ENCODE results near the gene PLEKHG4B.
"Not testable (repeated sequence)": the region's sequence is repeated elsewhere in the genome, so short reads cannot be mapped to it uniquely, and the experiment has no call there.

PLEKHG4B gene

GRCh38 chr5:93221-93980, 1.4 kb downstream of the PLEKHG4B start:
- no peak for DNase-seq (ENCODE audit: low read depth, low spot score)

GRCh38 chr5:94113-94892, 2.3 kb downstream of the PLEKHG4B start:
- DNase-seq (ENCODE audit: low read depth, low spot score): no peak

DNA sequence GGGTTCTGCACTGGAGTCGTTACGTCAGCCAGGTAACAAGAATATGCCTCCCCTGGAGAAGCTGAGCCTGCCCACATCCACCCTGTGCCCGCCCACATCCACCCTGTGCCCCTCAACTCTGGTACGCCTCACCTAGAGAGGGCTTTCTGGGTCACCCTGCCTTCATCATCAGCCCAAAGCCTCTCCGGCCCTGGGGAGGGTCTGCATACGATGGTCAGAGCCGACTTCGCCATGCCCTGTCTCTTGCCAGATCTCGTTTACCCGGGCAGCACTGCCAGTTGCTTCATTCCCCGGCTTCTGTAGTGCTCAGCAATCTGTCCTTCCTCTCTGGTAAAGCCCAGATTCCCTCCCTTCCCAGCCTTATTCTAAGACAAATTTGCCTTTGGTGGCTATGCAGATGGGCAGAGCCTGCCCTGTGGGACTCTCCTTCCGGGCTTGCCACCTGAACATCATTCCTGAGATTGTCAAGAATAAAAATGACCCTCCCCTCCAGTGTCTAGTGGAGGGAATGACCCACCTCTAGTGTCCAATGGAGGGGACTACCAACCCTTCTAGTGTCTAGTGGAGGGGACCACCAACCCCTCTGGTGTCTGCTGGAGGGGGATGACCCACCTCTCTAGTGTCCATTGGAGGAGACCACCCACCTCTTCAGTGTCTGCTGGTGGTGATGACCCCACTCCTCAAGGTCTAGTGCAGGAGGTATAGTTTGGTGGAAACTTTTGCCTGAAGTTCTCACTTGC, 3.4 kb downstream of the PLEKHG4B start:
- DNase-seq (ENCODE audit: low read depth, low spot score): no peak

GRCh38 chr5:96976-97660, 5.2 kb downstream of the PLEKHG4B start:
- DNase-seq (ENCODE audit: low read depth, low spot score): no peak

- no peak for DNase-seq (ENCODE audit: low read depth, low spot score)
Observed at GRCh38 chr5:99815-100214, 7.8 kb downstream of the PLEKHG4B start.

DNA sequence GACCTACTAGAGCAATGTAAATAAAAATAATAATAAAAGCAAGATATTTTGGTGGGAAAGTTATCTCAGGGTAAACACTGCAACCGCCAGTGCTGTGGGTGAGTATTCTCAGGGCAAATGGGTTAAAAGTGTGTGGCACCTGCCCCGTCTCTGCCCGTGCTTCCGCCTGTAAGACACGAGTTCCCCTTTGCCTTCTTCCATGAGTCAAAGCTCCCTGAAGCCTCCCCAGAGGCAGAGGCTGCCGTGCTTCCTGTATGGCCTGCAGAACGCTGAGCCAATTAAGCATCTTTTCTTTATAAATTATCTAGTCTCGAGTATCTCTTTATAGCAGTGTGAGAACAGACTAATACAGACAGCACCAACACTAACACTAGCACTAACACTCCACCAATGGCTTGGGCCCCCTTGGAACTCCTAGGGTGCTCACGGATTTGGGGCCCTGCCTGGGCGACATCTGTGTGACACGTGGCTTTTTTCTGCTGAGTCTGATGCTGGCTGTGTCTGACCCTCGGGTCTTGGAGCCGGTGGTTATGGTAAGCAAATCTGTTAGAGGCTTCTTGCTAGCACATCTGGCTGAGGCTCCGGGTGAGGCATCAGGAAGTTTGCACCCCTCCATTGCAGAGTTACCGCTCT, 10.6 kb downstream of the PLEKHG4B start:
- DNase-seq (ENCODE audit: low read depth, low spot score): no peak

- not testable (repeated sequence) for DNase-seq (ENCODE audit: low read depth, low spot score)
Observed at GRCh38 chr5:104106-104505, 12.1 kb downstream of the PLEKHG4B start.

GRCh38 chr5:104778-105296, 12.9 kb downstream of the PLEKHG4B start:
- no peak for DNase-seq (ENCODE audit: low read depth, low spot score)

DNA sequence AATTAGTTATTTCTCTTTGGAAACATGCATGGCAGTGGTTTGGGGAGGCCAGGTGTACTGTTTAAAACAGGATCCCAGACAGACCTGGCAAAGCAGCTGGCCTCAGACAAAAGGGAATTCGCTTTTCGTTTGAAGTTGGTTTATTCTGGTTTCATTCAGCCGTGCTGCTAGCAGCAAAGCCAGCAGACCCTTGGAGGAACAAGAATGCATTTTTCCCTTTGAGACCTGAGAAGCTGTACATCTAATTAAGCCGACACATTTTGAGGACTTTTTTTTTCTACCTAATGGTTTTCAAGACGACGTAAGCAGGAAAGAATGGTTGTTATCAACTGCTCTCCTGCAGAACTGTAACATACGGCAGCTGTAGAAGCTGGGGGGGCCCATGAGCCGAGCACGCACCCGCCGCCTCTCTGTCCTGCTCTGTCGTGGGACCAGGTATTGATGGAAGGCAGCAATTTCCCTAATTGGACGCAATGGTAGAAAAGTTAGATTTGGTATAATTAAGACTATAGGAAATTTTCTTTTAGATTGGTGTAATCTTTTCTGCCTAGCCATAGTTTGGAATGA, 13.6 kb downstream of the PLEKHG4B start:
- no peak for DNase-seq (ENCODE audit: low read depth, low spot score)

DNA sequence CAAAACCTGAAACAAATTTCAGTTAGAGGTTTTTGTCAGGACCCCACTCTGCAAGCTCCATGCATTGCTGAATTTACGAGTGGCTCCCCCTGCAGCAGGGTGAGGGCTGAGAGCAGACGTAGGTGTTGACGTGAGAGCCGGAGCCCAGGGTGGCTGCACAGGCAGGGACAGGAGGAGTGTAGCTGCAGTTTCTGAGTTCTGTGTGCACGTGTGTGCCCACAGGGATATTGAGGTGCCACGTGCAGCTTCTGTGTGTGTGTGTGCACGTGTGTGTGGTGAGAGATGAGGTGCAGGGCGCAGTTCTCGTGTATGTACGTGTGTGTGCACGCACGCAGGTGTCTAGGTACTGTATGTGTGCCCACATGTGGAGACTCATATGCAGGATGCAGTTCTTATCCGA, 14.6 kb downstream of the PLEKHG4B start:
- DNase-seq (ENCODE audit: low read depth, low spot score): no peak

GRCh38 chr5:107526-107925, 15.6 kb downstream of the PLEKHG4B start:
- no peak for DNase-seq (ENCODE audit: low read depth, low spot score)

DNA sequence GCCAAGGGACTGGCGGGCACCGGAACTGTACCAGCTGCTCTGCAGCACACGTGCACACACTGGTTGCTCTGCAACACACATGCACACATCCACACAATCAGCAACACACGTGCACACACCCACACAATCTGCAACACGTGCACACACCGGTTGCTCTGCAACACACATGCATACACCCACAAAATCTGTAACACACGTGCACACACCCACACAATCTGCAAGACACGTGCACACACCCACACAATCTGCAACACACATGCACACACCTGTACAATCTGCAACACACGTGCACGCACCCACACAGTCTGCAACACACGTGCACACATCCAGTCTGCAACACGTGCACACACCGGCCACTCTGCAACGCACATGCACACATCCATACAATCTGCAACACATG, 17.9 kb downstream of the PLEKHG4B start:
- DNase-seq (ENCODE audit: low read depth, low spot score): no peak

DNA sequence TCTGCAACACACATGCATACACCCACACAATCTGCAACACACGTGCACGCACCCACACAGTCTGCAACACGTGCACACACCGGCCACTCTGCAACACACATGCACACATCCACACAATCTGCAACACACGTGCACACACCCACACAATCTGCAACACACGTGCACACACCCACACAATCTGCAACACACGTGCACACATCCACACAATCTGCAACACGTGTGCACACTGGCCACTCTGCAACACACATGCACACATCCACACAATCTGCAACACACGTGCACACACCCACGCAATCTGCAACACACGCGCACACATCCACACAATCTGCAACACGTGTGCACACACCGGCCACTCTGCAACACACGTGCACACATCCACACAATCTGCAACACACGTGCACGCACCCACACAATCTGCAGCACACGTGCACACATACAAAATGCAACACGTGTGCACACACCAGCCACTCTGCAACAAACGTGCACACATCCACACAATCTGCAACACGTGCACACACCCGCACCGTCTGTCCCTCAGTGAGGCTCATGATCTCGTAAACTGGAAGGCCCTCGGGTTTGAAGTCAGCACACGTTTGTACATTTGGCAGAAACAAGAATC, 18.4 kb downstream of the PLEKHG4B start:
- no peak for DNase-seq (ENCODE audit: low read depth, low spot score)

- DNase-seq (ENCODE audit: low read depth, low spot score): no peak
Observed at GRCh38 chr5:111171-111570, 19.2 kb downstream of the PLEKHG4B start.

GRCh38 chr5:119486-120097, 27.6 kb downstream of the PLEKHG4B start:
- DNase-seq (ENCODE audit: low read depth, low spot score): no peak

DNA sequence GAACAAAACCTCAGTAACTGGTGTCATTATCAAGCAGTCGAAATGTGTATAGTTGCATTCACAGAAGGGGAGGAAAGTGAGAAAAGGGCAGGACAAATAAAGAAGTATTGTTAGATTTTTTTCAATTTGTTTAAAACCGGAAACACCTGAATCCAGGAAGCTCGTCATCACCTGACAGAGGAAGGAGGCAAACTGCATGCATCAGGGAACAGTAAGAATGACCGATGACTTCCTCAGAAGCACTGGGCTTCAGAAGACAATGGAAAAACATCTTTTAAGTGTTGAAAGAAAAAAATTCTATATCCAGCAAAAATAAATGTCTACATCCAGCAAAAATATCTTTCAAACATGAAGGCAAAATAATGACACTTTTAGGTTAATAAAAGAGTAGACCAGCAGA, 29.5 kb downstream of the PLEKHG4B start:
- DNase-seq (ENCODE audit: low read depth, low spot score): no peak

- no peak for DNase-seq (ENCODE audit: low read depth, low spot score)
Observed at GRCh38 chr5:125815-126214, 33.8 kb downstream of the PLEKHG4B start.

DNA sequence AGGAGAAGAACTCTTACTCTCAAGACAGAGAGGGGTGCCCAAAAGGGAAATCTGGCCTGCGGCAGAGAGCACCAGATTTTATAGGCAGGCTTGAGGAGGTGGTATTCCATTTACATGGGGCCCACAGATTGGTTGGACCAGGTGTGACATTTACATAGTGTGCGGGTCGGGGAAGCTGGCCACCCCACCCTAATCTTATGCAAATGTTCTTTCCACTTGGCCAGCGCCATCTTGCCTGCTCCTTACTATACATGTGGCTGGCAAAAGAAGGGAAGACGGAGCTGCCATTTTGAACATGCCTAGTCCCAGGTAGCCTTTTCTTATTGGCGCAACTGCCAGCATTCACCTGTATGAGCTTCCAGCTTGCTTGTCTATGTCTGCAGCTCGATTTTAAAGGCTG, 34.8 kb downstream of the PLEKHG4B start:
- no peak for DNase-seq (ENCODE audit: low read depth, low spot score)

DNA sequence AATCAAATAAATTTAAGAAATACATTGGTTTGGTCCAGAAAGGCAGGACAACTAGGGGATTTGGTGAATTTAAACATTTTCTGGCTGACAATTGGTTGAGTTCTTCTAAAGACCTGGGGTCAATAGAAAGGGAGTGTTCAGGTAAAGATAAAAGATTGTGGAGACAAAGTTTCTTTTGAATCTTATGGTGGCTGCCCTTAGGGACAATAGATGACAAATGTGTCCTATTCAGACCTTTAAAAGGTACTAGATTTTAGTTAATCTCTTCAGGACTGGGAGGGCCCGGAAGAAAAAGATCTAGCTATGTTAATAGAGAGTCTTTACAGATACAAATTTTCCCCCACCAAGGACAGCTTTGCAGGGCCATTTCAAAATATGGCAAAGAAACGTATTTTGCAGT, 35.9 kb downstream of the PLEKHG4B start:
- no peak for DNase-seq (ENCODE audit: low read depth, low spot score)

- DNase-seq (ENCODE audit: low read depth, low spot score): no peak
Observed at GRCh38 chr5:128446-128845, 36.5 kb downstream of the PLEKHG4B start.

Measured in smooth muscle cell of the brain vasculature (primary cell).